NCI-H524 treated with DMSO at 0.1 percent for 48 hours (cell line): ENCODE data around the gene PROX1.

Experiments used
- DNase-seq: peaks from one replicate; lab custom pipeline; 2025; lab: John Stamatoyannopoulos, UW

The PROX1 gene

GRCh38 chr1:213987927-213988506, at the start of gene PROX1:
Gene PROX1, plus strand, starts transcription at chr1:213987973. Its CDS starts 8,563 bp downstream, at chr1:213996536.
- peak; percentile 83 for DNase-seq

GRCh38 chr1:213938776-213939175, 49.0 kb upstream of the PROX1 start:
- DNase-seq: no peak

- DNase-seq: no peak
These were observed 47.9 kb upstream of the PROX1 start for GRCh38 chr1:213939888-213940287.

GRCh38 chr1:213940947-213941346, 46.8 kb upstream of the PROX1 start:
- no peak for DNase-seq

- no peak for DNase-seq
These were observed 45.7 kb upstream of the PROX1 start for GRCh38 chr1:213942061-213942460.

GRCh38 chr1:213947200-213947801, 40.5 kb upstream of the PROX1 start:
- DNase-seq: no peak

- DNase-seq: no peak
These were observed 35.9 kb upstream of the PROX1 start for GRCh38 chr1:213951876-213952275.

GRCh38 chr1:213953806-213954205, 34.0 kb upstream of the PROX1 start:
- no peak for DNase-seq

- no peak for DNase-seq
These were observed 31.4 kb upstream of the PROX1 start for GRCh38 chr1:213956295-213956770.

GRCh38 chr1:213958346-213958745, 29.4 kb upstream of the PROX1 start:
- DNase-seq: no peak

GRCh38 chr1:213960963-213961362, 26.8 kb upstream of the PROX1 start:
- DNase-seq: no peak

- no peak for DNase-seq
These were observed 25.3 kb upstream of the PROX1 start for GRCh38 chr1:213962508-213962907.

- DNase-seq: no peak
These were observed 21.7 kb upstream of the PROX1 start for GRCh38 chr1:213966122-213966521.

GRCh38 chr1:213968146-213968825, 19.5 kb upstream of the PROX1 start:
- DNase-seq: no peak

GRCh38 chr1:213969958-213970555, 17.7 kb upstream of the PROX1 start:
- no peak for DNase-seq

- no peak for DNase-seq
These were observed 15.6 kb upstream of the PROX1 start for GRCh38 chr1:213972141-213972540.

GRCh38 chr1:213973129-213973528, 14.6 kb upstream of the PROX1 start:
- no peak for DNase-seq

GRCh38 chr1:213976665-213977485, 10.9 kb upstream of the PROX1 start:
- no peak for DNase-seq

- no peak for DNase-seq
These were observed 10.3 kb upstream of the PROX1 start for GRCh38 chr1:213977486-213977842.

- no peak for DNase-seq
These were observed 9.9 kb upstream of the PROX1 start for GRCh38 chr1:213977909-213978308.

GRCh38 chr1:213979751-213980586, 7.8 kb upstream of the PROX1 start:
- no peak for DNase-seq
